ENCODE data around the gene MFNG. TPM values are rescaled to one million over a fixed set of nuclear protein-coding genes. Genes with fewer than 3 reads are reported as not detected.

Gene MFNG
- total RNA-seq, 1 experiment from 2014 or later: 0.17 TPM

DNA sequence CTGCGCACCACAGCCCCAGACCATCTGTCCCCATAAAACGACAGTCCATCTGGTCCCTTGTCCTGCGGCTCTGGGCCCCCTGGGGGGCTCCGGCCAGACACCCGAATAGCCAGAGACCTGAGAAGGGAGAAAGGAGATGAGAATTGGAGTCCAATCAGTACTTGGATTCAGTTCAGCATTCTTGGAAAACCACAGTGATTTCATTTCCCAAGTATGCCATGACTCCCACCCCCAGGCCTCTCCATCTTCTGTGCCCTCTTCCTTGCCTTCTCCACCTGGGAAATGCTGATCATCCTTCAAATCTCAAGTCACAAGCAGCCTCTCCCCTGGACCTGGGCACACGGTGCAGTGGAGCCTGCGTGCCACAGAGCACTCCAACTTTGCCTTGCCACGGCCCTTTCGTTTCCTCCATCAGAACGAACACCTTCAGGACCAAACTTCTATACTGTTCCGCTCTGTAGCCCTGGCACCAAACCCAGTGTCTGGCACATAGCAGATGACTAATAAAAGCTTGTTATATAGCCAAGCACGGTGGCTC, 10.9 kb upstream of the MFNG start:
- DNase-seq (ENCODE audit: low read depth): peak; percentile 90

GRCh38 chr22:37496651-37497050, 10.5 kb upstream of the MFNG start:
- peak; percentile 56 for DNase-seq (ENCODE audit: low read depth)

DNA sequence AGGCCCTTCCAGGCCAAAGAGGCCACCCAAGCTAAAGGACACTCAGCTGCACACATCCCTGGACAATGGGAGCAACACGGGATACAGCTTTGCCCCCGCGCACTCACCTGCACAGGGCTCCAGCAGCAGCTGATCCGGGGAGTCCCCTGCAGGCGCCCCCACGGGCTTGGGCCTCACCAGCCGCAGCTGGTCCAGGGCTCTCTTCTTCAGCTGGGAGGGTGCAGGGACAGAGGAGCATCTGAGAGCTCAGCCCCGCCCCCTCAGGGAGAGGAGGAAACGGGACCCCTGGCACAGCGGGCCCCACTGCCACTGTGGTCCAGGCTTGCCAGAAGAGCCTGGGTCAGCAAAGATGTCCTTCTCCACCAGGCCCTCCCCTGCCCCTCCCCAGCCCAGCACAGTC, 7.8 kb upstream of the MFNG start:
- DNase-seq (ENCODE audit: low read depth): no peak

DNA sequence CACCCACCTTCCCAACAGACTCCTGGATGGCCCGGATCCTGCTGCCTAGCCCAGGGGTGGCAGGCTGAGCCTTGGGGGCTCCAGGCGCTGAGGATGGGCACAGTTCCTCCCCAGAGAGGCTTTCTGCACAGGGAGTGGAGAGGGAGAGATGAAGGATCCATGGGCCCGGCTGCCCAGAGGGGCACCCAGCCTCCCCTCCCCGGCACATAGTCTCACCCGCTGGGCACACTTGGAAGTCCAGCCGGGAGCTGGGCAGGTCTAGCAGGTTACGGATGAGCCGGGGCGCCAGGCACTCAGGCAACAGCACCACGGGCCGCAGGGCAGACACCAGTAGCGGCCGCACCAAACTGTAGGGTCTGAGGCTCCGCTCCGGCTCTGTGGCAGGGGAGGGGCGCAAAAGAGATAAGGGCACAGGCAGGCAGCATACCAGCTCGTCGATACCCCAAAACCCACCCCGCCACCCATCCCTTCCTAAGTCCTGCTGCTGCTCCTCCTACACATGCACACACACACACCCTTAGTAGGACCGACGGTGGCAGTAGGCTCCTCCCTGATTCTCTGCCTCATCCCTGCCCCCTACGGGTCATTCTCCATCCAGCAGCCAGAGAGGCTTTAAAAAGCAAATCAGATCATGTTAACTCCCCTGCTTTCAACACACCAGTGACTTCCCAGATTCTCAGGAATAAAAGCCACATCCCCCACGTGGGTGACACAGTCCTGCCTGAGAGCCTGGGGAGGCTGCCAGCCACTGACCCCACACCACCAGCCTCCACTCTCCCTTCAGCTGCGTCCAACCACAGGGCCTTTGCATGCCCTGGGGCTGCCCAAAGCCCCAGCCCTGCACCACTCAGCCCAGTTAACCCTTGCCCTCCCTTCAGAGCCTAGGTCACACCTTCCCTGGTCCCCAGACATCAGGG, 6.5 kb upstream of the MFNG start:
- DNase-seq (ENCODE audit: low read depth): peak; percentile 64

GRCh38 chr22:37491559-37492427, 5.6 kb upstream of the MFNG start:
- DNase-seq (ENCODE audit: low read depth): no peak

GRCh38 chr22:37491106-37491505, 4.9 kb upstream of the MFNG start:
- no peak for DNase-seq (ENCODE audit: low read depth)

DNA sequence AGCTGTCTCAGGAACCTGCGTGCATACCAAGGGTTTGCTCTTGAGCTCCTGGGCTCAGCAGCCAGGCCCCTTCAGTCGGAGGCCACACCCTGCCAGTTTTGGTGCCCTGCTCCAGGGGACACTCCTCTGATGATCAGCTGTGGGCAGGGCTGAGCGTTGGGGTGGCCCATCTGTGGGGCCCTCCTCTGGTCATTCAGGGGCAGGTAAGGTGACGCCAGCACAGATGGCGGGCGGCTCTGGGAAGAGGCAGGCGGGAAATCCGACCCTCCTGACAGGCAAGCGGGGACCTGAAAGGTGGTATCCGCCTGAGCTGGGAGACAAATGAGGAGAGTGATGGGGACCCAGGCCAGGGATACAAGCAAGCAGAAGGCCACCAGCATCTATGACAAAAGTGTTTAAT, 3.8 kb upstream of the MFNG start:
- no peak for DNase-seq (ENCODE audit: low read depth)

GRCh38 chr22:37488337-37489135, 2.4 kb upstream of the MFNG start:
- DNase-seq (ENCODE audit: low read depth): no peak

DNA sequence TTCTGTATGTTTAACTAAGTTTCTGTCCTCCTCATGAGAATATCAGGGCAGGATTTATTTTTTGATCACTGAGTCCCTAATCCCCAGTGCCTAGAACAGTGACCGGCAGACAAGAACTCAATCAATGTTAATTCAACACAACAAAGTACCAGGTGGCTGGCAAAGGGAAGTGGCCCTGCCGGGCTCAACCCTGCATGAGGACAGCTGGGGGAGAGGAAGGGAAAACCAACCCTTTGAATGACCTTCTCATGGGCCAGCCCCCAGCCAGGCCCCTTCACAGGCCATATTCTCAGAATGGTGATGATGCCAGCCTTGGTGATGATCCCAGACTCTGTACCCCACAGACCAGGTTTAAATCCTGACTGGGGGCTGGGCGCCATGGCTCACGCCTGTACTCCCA, 1.4 kb upstream of the MFNG start:
- no peak for DNase-seq (ENCODE audit: low read depth)

- DNase-seq (ENCODE audit: low read depth): no peak
Observed at GRCh38 chr22:37487129-37487528, 945 bp upstream of the MFNG start.

DNA sequence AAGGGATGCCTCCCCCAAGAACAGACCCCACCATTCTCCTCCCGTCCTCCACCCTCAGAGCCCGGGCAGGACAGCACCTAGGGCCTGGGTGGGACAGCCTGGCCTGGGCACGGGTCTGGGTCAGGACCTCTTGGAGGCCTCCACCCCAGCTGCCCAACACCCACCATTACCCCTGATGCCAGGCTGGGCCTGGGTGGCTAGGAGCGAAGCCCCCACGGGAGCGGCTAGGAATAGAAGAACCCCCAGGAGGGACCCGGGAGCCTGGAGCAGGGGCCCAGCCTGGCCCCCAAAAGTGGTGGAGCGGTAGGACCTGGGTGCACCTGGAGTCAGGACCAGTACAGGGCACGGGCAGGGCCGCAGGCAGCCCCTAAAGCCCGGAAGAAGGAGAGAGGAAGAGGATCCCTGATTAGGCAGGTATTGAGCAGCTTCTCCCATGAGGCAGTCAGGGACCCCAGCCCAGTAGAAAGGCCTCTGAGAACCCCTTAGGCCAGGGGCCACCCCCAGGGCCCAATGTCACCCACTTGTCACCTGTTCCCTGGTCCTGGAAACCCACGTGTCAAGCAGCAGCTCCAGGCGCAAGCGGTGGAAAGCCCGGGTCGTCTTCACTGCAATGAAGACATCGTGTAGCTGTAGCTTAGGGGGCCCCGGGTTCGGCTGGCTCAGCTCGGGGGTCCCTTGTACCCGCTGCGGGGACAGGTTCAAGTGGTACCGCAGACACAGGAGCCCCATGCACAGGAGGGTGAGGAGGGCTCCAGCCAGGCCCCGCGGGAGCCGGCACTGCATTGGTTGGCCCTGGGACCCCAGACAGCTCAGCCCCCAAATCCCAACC, 575 bp downstream of the MFNG start:
- DNase-seq (ENCODE audit: low read depth): no peak

GRCh38 chr22:37484480-37485394, 1.4 kb downstream of the MFNG start:
- no peak for DNase-seq (ENCODE audit: low read depth)

DNA sequence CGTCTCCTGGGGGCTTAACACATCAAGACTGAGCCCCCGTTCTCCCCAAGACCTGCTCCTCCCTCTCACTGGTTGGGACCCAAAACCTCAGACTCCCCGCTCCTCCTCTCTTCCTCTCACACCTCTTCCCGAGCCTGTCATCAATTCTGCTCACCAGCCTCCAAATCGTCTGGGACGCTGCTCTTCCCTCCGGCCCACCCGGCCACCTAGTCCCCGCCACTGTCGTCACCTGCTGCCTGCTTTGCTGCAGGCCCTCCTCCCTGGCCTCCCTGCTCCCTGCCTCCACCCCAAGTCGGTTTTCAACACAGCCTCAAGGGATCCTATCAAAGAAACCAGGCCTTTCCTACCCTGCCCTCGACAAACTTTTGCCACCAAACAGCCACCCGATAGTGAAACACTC, 3.1 kb downstream of the MFNG start:
- DNase-seq (ENCODE audit: low read depth): no peak

DNA sequence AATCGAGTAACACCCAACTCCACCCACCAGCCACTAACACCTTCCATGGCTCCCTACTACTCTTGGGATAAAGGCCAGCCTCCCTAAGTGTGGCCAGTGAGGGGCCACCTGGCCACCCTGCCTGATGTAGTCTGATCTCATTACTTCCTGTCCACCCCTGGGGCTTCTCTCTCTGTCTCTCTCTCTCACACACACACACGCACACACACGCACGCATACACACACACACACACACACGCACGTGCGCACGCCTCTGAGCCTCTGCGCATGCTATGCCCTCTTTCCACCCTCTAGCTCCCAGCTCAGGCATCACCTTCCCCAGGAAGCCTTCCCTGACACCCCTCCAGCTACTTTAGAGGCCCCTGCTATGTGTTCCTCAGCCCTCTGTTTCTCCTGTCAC, 3.9 kb downstream of the MFNG start:
- DNase-seq (ENCODE audit: low read depth): no peak

DNA sequence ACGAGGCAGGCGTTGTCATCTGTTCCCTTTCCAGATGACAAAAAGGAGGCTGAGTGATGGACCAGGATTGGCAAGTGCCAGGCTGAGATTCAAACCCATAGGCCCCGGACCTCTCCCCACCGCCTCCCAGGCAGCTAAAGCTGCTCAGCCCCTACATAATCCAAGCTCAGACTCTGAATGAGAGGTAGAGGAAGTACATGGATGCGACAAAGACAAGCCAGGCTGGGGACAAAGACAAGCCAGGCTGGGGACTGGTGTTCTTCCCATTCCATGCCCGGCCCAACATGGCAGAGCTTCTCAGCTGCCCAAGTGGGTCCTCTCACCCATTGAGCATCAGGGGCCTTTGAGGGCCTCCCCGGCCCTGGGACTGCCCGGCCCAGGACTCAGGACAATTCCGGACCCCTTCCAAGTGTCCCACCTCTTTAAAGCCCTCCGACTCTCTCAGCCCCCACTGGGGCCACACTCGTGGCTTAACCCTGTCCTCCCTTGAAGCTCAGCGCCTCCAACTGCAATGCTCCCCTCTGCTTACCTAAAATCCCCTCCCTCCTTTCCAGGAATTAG, 4.8 kb downstream of the MFNG start:
- no peak for DNase-seq (ENCODE audit: low read depth)

DNA sequence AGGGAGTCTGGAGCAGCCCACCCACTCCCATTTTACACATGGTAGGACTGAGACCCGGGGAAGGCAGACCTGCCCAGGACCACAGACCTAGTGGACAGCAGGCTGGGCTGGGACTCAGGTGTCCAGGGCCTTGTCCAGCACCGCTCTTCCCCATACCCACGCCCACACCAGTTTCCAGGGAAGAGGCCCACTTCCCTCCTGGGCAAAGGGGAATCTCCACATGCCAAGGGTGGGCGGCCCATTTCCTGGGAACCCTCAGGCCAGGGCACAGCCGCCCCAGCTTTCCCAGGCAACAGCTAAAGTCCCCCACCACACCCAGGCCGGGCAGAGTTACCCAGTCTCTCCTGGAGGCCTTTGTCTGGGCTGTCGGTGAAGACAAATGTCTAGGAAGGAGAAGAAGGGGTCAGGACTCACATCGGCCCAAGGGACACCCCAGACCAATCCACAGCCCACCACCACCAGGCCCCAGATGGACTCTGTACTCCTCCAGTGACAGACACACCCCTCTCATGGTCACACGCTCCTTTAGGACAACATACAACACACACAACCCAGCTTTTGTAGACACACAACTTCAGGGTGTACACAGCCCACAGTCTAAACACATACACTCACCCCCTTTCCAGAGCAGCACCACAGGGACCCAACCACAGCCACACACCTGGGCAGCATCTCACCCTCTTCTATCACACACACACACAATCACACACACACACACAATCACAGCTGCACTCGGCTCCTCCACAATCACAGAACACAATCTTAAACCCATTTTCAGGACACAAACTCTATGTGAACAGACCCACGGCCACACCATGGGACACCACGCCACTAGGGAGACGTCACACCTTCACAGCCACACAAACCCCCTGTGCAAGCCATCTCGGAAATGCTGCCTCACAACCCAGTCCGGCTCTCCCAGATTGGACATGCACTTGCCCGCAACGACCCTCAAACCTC, 5.5 kb downstream of the MFNG start:
- DNase-seq (ENCODE audit: low read depth): no peak

DNA sequence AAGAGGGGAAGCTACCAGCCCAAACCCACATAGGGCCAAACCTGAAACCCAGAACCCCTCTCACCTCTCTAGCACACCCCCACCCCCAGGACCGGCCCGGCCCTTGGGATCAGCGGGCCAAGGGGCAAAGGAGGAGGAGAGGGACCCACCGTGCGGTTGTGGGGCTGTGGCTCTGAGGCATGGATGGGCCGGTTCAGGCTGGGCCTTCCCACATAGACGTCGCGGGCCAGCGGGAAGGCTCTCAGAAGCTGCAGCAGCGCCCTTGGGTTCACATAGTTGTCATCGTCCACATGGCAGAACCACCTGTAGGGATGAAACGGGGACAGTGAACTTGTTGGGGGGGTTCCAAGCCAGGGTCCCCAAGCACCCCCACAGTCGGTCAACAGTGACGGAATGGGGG, 7.0 kb downstream of the MFNG start:
- no peak for DNase-seq (ENCODE audit: low read depth)

Data from LHCN-M2 (cell line).